HG02763 (cell line): ENCODE results near the gene TNFRSF21.
A peak's percentile ranks its signal among the peaks of the same experiment; 100 is the strongest.
"Not testable (repeated sequence)": the region's sequence is repeated elsewhere in the genome, so short reads cannot be mapped to it uniquely, and the experiment has no call there.

Experiments used
- ATAC-seq: cut with Tn5 transposase; IDR thresholded peaks from one replicate; pipeline ENCODE4 v1.9.1; 2021; ENCODE audit warnings: mild to moderate bottlenecking, moderate library complexity; ENCODE audit not compliant: unreplicated experiment

TNFRSF21 gene

DNA sequence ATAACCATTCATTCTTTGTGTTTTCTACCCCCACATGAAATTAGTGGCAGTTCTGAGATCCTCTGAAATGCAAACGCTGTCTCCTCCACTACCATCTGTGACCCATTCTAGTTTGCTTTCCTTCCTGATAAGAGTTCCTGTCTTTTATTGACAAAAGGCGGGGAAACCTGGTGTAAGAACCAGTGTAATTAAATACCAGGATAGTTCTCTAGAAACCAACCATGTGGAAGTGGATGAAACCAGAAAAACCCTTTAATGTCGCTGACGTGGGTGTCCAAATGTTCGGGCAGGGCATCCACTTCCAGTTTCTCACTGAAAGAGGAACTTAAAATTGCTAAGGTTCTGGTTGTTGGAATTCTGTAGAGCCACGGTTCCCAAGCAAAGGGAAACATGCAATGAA lies 79.1 kb downstream of the TNFRSF21 start:
- ATAC-seq, result no peak

DNA sequence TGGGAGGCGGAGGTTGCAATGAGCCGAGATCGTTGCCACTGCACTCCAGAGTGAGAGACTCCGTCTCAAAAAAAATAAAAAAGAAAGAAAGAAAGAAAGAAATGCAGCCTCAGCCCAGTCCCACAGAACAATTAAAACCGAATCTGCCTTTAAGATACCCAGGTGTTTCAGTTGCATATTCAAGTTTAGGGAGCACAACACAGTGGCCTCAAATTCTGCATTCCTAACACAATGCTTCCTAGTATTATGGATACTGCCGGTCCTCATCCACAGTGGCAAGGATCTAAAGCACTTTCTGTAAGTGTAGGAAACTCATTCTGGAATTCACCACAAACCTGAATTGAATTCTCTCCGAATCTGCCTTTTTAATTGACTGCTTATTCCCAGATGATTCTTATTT lies 80.5 kb downstream of the TNFRSF21 start:
- no peak for ATAC-seq

DNA sequence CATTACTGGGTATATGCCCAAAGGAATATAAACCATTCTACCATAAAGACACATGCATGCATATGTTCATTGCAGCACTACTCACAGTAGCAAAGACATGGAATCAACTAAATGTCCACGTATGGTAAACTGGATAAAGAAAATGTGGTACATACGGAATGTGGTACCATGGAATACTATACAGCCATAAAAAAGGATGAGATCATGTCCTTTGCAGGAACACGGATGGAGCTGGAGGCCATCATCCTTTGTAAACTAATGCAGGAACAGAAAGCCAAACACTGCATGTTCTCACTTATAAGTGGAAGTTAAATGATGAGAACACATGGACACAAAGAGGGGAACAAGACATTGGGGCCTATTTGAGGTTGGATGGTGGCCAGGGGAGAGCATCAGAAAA lies 81.6 kb downstream of the TNFRSF21 start:
- not testable (repeated sequence) for ATAC-seq

- not testable (repeated sequence) for ATAC-seq
Observed at GRCh38 chr6:47223251-47223650, 86.5 kb downstream of the TNFRSF21 start.

DNA sequence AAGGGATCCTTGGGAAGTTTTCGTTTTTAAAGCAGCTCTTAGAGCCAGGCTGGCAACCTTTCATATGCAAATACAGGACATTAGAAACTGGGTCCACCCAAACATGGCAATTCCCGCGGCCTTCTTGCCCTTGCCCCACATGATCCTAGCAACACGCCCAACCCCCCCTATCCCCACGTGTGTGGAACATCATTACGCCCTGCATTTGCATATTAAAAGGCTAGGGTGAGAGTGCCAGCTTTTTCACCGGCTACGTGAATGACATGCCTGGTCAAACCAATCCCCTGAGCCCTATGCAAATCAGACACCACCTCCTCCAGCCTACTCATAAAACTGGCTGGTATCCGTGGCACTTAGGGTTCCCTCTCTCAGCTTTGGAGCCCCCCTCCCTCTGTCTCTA lies 88.1 kb downstream of the TNFRSF21 start:
- no peak for ATAC-seq

DNA sequence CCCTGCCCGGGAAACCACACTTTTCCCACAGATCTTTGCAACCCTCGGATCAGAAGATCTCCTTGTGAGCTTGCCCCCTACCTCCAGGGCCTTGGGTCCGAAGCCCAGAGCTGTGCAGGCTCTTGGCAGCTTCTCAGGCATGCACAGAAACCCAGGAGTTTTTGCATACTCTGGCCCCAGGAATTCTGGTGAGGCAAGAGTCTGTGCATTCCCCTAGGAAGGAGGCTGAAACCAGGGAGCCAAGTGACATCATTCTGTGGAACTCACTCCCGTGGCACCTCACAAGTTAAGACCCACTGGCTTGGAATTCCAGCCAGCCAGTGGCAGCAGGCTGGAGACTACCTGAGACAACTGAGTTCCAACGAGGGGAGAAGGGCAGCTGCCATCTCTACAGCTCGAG lies 100.1 kb downstream of the TNFRSF21 start:
- ATAC-seq, result no peak

GRCh38 chr6:47207261-47207660 lies 102.4 kb downstream of the TNFRSF21 start:
- no peak for ATAC-seq

GRCh38 chr6:47206626-47207025 lies 103.1 kb downstream of the TNFRSF21 start:
- ATAC-seq, result no peak

- no peak for ATAC-seq
Observed at GRCh38 chr6:47203938-47204611, 105.6 kb downstream of the TNFRSF21 start.

DNA sequence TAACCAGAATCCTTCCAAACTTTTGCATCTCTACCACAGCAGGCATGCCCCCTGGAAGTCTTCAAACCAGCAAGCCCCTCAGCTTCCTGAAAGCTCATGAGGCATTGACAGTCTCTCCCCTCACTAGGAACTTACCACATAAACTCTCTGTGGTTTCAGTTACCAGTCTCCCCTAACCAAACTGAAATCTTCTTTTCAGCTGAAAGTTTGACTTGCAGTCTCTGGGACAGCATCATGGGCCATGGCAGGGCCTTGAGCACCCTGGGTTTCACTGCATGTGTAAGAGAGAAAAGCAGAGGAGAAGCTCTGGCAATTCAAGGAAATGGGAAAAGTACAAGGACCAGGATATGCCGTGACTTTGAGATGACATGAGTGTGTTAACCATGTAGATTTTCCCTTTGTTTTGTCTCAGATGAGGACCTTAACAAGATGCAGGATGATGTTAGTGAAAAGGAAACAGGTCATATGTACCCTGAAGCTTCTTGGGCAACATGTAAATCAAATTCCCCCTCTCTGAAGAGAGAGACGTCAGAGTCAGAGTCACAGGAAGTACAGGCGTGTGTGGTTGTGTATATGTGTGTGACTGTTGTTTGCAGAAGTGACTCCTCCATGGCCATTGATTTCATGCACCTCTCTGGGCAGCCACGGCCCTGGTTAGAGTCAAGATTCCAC lies 106.3 kb downstream of the TNFRSF21 start:
- ATAC-seq, result peak; percentile 89

DNA sequence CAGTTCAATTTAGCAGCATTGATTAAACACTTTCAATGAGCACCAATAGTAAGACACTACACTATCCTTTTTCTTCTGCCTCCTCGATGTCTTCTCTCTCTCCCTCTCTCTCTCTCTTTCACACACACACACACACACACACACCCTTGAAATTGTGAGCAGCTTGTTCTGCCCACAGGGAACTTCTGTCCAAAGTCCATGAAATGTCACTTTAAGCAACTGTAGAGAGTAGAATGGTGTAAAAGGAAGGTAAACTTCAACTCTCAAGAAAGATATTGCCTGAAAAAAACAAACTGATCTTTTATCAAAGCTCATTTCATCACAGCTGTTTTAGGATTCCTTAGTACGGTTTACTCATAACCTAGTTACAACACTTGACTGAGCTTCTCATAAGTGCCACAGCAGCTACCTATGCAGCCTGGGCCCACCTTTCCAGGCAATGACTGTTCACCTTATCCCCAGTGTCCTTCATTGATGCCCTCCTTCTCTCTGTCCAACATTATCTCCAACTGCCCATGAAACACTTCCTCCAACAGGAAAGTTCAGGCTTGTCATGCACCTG lies 107.0 kb downstream of the TNFRSF21 start:
- ATAC-seq, result no peak

- ATAC-seq, result no peak
Observed at GRCh38 chr6:47200536-47201334, 109.0 kb downstream of the TNFRSF21 start.

GRCh38 chr6:47197682-47198640 lies 111.7 kb downstream of the TNFRSF21 start:
- ATAC-seq, result no peak

DNA sequence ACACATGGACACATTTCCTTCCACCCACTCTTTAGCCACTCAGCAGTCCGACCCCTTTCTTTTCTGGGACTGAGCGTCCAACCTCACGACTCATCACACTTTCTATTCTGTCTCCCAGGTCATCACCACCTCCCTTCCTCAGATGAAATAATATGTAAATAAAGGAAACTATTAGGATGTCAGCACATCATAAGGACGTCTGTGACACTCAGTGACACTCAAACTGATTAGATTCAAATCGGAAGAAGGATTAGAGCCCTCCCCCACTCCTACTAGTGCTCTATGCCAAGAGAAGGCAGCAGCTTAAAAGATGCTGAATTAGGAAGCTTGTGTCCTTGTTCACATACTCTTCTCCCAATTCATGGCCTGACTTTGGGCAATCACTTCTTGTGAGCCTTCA lies 113.6 kb downstream of the TNFRSF21 start:
- no peak for ATAC-seq

- no peak for ATAC-seq
Observed at GRCh38 chr6:47195011-47195650, 114.6 kb downstream of the TNFRSF21 start.

GRCh38 chr6:47188588-47189021 lies 121.1 kb downstream of the TNFRSF21 start:
- no peak for ATAC-seq

DNA sequence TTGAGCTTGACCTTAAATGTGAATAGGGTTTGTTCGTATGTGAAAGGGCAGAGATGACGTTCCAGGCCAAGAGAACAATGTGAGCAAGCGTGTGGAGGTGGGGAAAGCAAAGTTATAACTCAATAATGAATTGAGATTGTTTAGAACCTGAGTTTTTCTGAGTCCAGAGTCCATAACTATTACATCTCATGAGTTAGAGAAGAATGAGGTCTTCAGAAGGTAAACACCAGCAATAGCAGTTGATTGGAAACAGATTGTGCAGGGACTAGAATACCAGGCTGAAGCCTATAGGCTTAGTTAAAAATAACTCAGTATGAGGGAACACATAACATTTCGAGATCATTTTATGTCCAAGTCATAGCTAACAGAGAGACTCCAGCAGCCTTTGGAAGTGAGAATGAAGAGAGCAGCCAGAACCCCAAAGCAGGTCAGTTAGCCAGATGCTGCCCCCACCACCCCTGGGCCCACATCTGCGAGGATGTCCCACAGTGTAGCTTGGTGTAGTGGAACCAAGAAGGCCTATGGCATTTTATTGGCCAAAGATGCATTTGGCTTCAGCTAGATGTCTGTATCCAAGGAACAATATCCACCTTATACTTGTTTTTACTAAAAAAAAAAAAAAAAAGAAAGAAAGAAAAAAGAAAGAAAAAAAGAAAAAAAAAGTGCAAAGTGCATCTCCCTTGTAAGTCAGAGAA lies 121.7 kb downstream of the TNFRSF21 start:
- no peak for ATAC-seq

DNA sequence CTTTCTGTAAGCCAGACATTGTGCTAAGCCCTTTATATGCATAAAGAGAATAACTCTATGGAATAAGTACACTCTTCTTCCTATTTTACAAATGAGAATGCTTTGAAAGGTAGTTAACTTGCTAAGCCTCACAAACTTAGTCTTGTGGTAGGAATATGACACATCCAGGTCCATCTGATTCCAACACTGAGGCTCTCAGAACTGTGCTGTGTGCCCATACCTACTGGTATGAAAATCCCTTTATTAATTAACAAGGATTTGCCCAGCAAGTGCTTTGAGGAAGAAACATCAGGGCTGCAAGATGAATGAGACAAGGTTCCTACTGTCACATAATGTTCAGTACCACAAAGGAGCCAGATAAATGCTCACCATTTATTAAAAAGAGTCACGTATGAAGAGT lies 122.6 kb downstream of the TNFRSF21 start:
- no peak for ATAC-seq

DNA sequence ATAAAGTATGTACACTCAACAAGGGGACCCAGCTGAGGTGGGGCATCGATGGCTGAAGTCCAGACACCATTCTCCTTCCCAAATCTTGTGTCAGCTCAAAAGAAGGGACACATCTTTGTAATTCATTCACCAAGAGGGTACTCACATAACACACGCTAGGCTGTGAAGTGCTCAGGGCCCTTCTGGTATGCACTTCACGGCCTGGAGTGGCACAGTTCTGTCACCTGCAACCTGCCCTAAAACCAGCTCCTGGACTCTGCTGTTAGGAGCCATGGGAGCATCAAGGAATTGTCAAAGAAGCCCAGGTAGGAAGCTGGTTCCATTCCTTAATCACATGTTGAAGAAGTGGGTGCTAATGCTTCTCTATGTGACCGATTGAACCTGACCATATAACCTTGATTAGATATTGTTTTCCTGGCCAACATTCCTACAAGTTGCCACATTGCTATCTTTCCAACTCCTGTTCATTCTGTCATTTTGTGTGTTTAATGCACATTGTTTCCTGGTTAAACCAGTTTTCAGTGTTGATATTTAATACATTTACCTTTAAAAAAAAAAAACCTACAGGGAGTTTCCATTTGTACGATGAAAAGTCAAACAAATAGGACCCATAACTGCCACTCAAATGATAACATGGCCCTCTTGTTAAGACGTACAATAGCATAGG lies 127.3 kb downstream of the TNFRSF21 start:
- ATAC-seq, result no peak
